ENCODE data around the gene INSR.
"Not testable (repeated sequence)": the region's sequence is repeated elsewhere in the genome, so short reads cannot be mapped to it uniquely, and the experiment has no call there.

Gene INSR

DNA sequence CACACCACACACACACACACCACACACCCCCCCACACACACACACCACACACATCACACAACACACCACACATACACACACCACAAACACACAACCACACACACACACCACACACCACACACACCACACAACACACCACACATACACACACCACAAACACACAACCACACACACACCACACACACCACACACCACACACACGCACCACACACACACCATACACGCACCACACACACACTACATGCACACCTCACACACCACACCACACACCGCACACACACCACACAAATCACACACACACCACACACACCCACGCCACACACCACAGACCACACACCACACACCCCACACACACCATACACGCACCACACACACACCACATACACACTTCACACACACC, 141.2 kb downstream of the INSR start:
- no peak for DNase-seq (ENCODE audit: low read depth)
- H3K4me3 ChIP-seq (ENCODE audit: control insufficient read depth, low read depth, low read length), result no peak overlapping the region
- TF ChIP-seq, protein P1, sequence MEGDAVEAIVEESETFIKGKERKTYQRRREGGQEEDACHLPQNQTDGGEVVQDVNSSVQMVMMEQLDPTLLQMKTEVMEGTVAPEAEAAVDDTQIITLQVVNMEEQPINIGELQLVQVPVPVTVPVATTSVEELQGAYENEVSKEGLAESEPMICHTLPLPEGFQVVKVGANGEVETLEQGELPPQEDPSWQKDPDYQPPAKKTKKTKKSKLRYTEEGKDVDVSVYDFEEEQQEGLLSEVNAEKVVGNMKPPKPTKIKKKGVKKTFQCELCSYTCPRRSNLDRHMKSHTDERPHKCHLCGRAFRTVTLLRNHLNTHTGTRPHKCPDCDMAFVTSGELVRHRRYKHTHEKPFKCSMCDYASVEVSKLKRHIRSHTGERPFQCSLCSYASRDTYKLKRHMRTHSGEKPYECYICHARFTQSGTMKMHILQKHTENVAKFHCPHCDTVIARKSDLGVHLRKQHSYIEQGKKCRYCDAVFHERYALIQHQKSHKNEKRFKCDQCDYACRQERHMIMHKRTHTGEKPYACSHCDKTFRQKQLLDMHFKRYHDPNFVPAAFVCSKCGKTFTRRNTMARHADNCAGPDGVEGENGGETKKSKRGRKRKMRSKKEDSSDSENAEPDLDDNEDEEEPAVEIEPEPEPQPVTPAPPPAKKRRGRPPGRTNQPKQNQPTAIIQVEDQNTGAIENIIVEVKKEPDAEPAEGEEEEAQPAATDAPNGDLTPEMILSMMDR (conservative IDR thresholded peaks at IDR 0.05; ENCODE audit: control insufficient read depth, insufficient read depth, low read depth, low read length), result no peak

GRCh38 chr19:7152568-7152967, 141.6 kb downstream of the INSR start:
- H3K4me3 ChIP-seq (ENCODE audit: control insufficient read depth, low read depth, low read length), result no peak overlapping the region
- TF ChIP-seq, protein P1 (conservative IDR thresholded peaks at IDR 0.05; ENCODE audit: control insufficient read depth, insufficient read depth, low read depth, low read length), result no peak
- no peak for DNase-seq (ENCODE audit: low read depth)

DNA sequence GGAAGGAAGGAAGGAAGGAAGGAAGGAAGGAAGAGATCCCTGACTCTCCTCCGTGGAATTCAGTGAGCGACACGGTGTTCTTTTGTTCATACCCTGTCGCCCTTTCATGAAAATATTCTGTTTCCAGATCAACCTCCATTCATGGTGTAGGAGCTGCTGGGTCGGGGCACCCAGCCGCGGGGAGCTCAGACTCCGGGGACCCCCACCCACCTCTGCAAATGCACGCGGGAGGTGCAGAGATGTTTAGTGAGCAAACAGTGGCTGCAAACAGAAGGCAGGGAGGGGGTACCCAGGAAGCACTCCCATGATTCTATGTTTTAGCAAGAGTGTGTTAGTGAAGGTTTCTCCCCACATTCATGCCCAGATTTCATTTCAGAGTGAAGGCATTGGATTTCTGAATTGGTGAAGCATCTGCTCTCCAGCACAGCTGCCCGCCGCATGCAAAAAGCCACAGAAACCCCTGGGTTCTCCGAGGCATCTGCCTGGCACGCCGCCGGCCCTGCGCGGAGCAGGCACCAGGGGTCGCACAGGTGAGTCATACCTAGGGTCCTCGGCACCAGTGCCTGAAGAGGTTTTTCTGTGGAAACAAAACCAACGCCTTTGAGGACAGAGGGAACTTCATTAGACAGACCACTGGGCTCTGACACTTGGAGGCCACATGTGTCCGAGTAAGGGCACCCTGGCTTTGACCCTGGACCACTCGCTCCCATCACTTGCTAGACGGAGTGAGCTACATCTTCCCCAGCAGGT, 144.1 kb downstream of the INSR start:
- TF ChIP-seq, protein P1 (conservative IDR thresholded peaks at IDR 0.05; ENCODE audit: control insufficient read depth, insufficient read depth, low read depth, low read length), result no peak
- DNase-seq (ENCODE audit: low read depth), result no peak
- H3K4me3 ChIP-seq (ENCODE audit: control insufficient read depth, low read depth, low read length), result no peak overlapping the region

DNA sequence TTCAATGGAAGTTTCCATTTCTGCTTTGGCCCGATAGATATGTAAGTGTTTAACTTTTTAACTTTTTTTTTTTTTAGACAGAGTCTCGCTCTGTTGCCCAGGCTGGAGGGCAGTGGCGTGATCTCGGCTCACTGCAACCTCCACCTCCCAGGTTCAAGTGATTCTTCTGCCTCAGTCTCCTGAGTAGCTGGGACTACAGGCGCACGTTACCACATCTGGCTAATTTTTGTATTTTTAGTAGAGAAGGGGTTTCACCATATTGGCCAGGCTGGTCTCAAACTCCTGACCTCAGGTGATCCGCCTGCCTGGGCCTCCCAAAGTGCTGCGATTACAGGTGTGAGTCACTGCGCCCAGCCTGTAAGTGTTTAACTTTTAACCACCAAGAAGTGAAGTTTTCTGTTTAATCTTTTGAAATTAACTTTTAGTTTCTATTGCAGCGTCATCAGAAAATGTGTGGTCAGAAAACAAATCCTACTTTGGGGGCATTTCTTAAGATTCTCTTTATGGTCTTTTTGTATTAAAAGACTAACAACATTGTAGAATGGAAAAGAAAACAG, 147.0 kb downstream of the INSR start:
- not testable (repeated sequence) for H3K4me3 ChIP-seq (ENCODE audit: control insufficient read depth, low read depth, low read length)

DNA sequence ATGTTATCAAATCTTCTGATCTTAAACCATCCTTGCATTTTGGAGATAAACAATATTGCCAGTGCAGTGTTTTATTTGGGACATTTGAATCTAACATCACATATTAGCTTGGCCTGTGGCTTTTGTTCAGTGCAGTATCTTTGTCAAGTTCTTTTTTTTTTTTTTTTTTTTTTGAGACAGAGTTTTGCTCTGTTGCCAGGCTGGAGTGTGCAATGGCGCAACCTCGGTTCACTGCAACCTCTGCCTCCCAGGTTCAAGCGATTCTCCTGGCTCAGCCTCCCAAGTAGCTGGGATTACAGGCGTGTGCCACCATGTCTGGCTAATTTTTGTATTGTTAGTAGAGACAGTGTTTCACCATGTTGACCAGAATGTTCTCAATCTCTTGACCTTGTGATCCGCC, 148.1 kb downstream of the INSR start:
- not testable (repeated sequence) for H3K4me3 ChIP-seq (ENCODE audit: control insufficient read depth, low read depth, low read length); DNase-seq (ENCODE audit: low read depth)

More for the DNA sequence above, 147.0 kb downstream of the INSR start:
- DNase-seq (ENCODE audit: low read depth), result not testable (repeated sequence)

- TF ChIP-seq, protein P1 (conservative IDR thresholded peaks at IDR 0.05; ENCODE audit: control insufficient read depth, insufficient read depth, low read depth, low read length), result no peak
- no peak for DNase-seq (ENCODE audit: low read depth)
- no peak overlapping the region for H3K4me3 ChIP-seq (ENCODE audit: control insufficient read depth, low read depth, low read length)
These were observed 148.7 kb downstream of the INSR start for GRCh38 chr19:7145494-7145893.

DNA sequence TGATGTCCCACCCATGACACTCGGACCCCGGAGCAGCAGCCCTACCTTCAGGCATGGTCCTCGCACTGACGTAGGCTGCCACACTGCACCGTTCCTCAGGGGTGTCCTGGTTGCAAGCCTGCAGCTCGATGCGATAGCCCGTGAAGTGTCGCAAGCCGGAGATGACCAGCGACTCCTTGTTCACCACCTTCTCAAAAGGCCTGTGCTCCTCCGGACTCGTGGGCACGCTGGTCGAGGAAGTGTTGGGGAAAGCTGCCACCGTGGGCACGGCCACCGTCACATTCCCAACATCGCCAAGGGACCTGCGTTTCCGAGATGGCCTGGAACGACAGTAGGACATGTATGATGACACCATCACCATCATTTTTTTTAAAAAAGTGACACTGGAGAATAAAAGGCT, 151.4 kb downstream of the INSR start:
- TF ChIP-seq, protein P1 (conservative IDR thresholded peaks at IDR 0.05; ENCODE audit: control insufficient read depth, insufficient read depth, low read depth, low read length), result no peak
- H3K4me3 ChIP-seq (ENCODE audit: control insufficient read depth, low read depth, low read length), result no peak overlapping the region
- DNase-seq (ENCODE audit: low read depth), result no peak

GRCh38 chr19:7140137-7140536, 154.1 kb downstream of the INSR start:
- DNase-seq (ENCODE audit: low read depth), result no peak
- TF ChIP-seq, protein P1 (conservative IDR thresholded peaks at IDR 0.05; ENCODE audit: control insufficient read depth, insufficient read depth, low read depth, low read length), result no peak
- no peak overlapping the region for H3K4me3 ChIP-seq (ENCODE audit: control insufficient read depth, low read depth, low read length)

Measured in fibroblast of mammary gland (primary cell).